ENCODE measurements around the gene TNFAIP2. TPM values are rescaled to one million over a fixed set of nuclear protein-coding genes. Genes with fewer than 3 reads are reported as not detected.

The TNFAIP2 gene
- total and polyA plus RNA-seq, 2 experiments from 2014 or later: 9.9 to 14.1 TPM

GRCh38 chr14:103085106-103086091 is 37.9 kb upstream of the TNFAIP2 start:
- Histone ChIP-seq H2AFZ (no peak overlapping the region), H3K27ac (ENCODE audit: low read depth) (no peak overlapping the region), H4K20me1 (replicated peaks; ENCODE audit: insufficient read depth) (no peaks in the 10 kb centered on the region), H3K79me2 (replicated peaks; ENCODE audit: insufficient read depth) (no peaks in the 10 kb centered on the region), H3K4me3 (no peak overlapping the region), H3K9me2 (ENCODE audit: insufficient read depth) (peaks cover 11% of the 10 kb centered on the region; the same call in 1 of the 2 replicates), H3K4me2 (no peak overlapping the region), H3K36me3 (ENCODE audit: insufficient read depth) (no peaks in the 10 kb centered on the region), H3K4me1 (ENCODE audit: insufficient read depth) (no peaks in the 10 kb centered on the region), H3K27me3 (ENCODE audit: insufficient read depth) (peaks cover 41% of the 10 kb centered on the region), H3F3A (replicated peaks; ENCODE audit: low read depth) (no peaks in the 10 kb centered on the region)
- peak; percentile 75 for ATAC-seq
- Mint-ChIP-seq H3K27me3 (ENCODE audit: insufficient read depth, low read depth, poor library complexity) (peaks cover 23% of the 10 kb centered on the region), H3K9me3 (no peaks in the 10 kb centered on the region), H3K36me3 (ENCODE audit: low read depth) (no peaks in the 10 kb centered on the region), H3K4me1 (peaks cover 2% of the 10 kb centered on the region; the same call in 1 of the 3 replicates), H3K4me3 (no peak overlapping the region; the same call in 2 of the 3 replicates), H3K27ac (no peak overlapping the region)
- peak; percentile 63 for DNase-seq (ENCODE audit: low spot score)
- TF ChIP-seq ZNF462 (CRISPR knock-in tag; IDR thresholded peaks at IDR 0.05): no peak
- TF ChIP-seq CTCF (conservative IDR thresholded peaks at IDR 0.05; ENCODE audit: low read depth in 2 of 2): peak; percentile 64 to 79

Data from GM23338 (cell line).